ENCODE measurements around the gene TM4SF4. TPM values are rescaled to one million over a fixed set of nuclear protein-coding genes. Genes with fewer than 3 reads are reported as not detected.

TM4SF4 gene
- polyA plus RNA-seq, 1 donor: not detected

DNA sequence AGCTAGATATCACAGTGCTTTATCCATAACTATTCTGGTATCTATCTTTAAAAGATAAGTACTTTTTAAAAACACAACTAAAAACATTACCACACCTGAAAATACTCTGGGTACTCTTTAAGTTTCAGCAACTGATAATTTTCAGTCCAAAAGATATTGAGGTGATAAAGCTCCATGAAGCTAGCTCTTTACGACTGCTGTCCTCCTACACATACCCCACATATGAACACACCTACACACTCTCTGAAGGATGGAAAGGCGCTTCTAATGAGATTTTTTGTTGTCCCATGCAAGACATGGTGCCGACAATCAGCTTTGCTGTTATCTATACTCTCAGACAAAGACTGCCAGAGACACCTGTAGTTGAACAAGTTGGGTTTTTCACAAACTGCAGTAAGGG, 19.1 kb upstream of the TM4SF4 start:
- no peak for DNase-seq (ENCODE audit: low read depth)

- DNase-seq (ENCODE audit: low read depth): no peak
Measured at GRCh38 chr3:149455989-149456388, 18.5 kb upstream of the TM4SF4 start.

DNA sequence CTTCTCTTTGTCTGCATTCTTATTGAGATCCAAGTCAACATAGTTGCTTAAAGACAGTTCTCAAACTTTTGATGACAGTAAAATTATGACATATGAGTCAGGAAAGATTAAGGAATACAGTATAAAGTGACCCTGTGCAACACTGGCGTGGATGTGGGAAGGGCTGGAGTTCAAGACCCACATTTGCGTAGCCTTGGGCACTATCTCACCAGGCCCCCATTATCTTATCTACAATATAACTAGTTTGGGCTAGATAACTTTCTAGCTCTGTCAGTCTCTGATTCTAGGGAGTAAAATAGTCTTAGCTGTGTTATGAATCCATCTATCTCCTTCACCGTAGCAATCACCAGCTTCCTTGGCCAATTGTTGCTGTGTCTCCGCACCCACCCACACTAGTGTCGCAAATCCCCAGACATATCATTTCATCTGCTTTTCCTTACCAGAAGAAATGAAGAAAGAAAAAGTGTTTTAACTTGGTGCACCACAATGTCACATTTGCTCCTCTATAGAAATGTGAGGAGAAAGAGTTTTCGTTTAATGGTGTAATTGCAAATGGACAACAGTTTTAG, 14.9 kb upstream of the TM4SF4 start:
- DNase-seq (ENCODE audit: low read depth): no peak

- no peak for DNase-seq (ENCODE audit: low read depth)
Measured at GRCh38 chr3:149460117-149460516, 14.4 kb upstream of the TM4SF4 start.

DNA sequence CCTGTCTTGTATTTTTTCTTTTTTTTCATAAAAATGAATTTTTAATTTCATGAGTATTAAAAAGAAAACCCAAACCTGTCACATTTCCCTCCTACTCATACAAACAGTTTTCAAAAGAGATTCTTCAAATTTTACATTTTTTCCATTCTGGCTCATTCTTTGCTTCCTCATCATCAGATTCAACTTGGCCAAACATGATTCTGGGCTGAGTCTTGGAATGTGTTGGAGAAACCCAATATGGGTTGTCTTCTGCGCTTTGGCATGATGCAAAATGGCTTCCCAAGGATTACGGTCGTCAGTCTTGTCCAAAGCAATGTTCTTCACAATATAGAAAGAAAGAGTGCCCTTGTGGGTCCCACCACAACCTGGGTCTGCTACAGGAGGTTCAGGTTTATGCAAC, 12.4 kb upstream of the TM4SF4 start:
- DNase-seq (ENCODE audit: low read depth): no peak

DNA sequence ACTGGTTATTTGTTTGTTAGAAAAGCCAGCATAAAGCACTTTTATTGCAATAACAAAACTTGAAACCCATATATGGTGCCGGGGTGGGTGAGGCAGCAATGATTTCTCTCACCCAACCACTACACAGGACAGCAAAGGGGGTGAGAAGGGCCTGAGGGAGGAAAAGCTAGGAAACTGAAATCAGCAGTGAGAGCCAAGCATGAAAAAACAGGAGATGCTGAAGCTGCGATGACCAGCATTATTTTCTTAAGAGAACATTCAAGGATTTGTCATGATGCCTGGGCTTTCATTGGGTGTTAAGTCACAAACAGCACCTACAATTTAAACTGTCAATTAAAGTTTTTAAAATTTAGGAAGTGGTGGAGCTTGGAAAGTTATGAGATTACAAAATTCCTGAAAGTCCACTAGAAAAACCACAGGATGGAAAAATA, 11.9 kb upstream of the TM4SF4 start:
- no peak for DNase-seq (ENCODE audit: low read depth)

- no peak for DNase-seq (ENCODE audit: low read depth)
Measured at GRCh38 chr3:149463921-149464320, 10.6 kb upstream of the TM4SF4 start.

GRCh38 chr3:149464542-149465328, 9.8 kb upstream of the TM4SF4 start:
- DNase-seq (ENCODE audit: low read depth): no peak

DNA sequence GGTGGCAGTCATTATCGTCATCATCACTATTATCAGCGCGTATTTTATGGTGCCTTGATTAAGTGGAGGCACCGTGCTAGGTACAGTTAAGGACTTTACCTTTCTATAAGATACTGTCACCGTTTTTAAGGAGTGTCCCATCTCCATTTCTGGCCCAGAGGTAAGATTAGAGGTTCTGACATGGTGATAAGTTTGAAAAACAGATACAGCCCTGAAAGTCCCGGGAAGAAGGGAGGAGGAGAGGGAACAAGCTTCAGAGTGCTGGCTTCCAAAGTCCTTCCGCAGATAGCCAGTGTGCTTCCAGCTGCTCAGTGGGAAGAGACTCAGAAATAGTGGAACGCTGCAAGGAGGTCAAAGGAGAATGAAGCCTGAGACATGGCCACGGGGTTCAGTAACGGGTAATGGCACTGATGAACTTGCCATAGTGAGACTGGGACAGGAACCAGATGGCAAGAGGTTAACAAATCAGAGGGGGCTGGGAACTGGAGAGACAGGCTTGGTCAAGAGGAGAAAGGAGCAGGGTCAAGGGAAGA, 9.1 kb upstream of the TM4SF4 start:
- DNase-seq (ENCODE audit: low read depth): no peak

- no peak for DNase-seq (ENCODE audit: low read depth)
Measured at GRCh38 chr3:149466192-149466591, 8.3 kb upstream of the TM4SF4 start.

- DNase-seq (ENCODE audit: low read depth): no peak
Measured at GRCh38 chr3:149468504-149469212, 5.8 kb upstream of the TM4SF4 start.

DNA sequence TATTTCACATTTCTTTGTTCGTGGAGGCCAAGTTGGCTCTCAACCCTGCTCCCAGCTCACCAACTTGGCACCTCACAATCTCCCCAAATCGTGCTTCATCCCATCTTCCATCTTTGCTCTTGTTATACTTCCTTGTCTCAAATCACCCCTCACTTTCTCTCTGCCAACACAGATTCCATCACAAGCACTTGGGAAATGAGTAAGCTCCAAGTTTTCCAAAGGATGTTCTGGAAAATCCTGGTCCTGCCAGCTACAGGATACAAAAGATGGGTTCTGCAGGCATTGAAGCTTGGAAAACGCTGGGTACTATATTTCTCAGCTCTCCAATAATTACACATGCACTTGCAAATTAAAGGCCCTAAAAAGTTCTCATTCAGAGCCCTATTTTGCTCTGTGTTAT, 4.1 kb upstream of the TM4SF4 start:
- DNase-seq (ENCODE audit: low read depth): no peak

GRCh38 chr3:149472030-149472797, 2.3 kb upstream of the TM4SF4 start:
- DNase-seq (ENCODE audit: low read depth): no peak

DNA sequence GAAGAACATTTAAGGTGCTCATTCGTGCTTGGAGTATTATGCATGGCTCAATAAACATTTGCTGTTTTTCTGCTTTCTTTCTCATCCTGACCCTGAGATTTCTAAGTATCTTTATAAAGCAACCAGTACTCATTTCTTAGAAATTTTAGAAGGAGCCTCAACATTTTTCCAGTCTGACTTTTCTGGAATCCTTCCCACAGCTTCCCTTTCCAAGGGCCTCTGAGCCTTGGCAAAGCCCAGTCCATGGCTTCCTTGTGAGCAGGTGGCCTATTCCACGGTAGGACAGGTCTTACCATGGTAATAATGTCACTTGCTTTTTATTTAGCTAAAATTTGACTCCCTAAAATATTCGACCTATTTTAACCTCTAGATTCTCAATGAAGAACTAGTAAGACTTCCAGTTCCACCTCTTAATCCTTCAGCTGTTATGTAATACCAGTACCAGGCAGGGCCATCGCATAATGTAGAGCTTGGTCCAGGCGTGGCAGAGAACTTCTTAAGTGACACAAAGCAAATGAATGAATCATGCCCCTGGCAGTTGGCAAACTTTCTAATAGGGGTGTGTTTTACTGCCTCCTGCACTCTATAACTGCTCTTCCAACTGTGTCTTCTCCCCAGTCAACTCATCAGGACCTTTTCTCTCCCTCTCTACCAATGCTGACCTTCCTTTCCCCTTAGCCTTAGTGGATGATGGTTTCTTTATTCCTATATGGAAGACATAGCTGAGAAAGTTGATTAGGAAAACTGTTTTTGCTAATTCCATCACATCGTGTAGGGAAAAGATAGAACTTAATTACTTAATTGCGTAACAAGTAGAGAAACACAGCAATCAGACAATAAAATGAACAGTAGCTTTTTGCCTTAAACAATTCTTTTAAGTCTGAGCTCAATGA, 894 bp upstream of the TM4SF4 start:
- DNase-seq (ENCODE audit: low read depth): no peak

GRCh38 chr3:149475451-149476060, 1.1 kb downstream of the TM4SF4 start:
- no peak for DNase-seq (ENCODE audit: low read depth)

DNA sequence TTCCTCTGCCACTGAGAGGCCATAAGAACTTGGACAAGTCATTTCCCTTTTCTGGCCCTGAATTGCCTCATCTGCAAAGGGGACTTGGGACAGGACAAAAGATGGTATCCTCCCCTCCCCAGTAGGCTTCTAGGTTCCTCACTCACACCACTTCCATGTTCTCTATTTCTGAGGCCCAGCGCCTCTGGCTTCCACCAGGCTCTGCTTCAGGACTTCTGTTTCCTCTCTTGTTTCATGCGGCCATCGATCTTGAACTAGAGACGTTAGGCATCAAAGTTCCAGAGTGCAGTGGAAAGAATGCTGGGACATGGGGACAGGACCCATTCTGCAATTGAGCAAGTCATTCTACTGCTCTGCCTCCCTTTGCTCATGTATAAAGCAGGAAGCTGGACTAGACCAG, 1.7 kb downstream of the TM4SF4 start:
- no peak for DNase-seq (ENCODE audit: low read depth)

- no peak for DNase-seq (ENCODE audit: low read depth)
Measured at GRCh38 chr3:149479621-149480325, 5.3 kb downstream of the TM4SF4 start.

GRCh38 chr3:149480326-149481017, 6.0 kb downstream of the TM4SF4 start:
- DNase-seq (ENCODE audit: low read depth): no peak

DNA sequence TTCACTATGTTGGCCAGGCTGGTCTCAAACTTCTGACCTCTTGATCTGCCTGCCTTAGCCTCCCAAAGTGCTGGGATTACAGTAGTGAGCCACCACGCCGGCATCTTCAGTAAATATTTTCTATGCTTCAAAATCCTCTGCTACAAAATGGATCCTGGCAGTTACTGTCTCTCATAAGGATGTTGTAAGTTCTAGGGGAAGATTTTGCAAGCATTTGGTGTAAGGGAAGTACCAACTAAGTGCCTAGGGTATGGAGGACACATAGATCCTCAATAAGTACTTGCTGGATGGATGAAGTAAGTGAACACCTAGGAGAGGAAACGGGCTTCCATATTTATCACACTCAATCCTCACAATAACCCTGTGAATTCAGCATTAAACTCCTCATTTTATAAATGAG, 6.6 kb downstream of the TM4SF4 start:
- DNase-seq (ENCODE audit: low read depth): no peak
